NCI-H526 (cell line): Measurements from ENCODE around the gene GATAD1.
"Not testable (repeated sequence)": the region's sequence is repeated elsewhere in the genome, so short reads cannot be mapped to it uniquely, and the experiment has no call there.

Experiments
- DNase-seq, 2 experiments: peaks; one replicate each; lab custom pipeline; 2025; lab: John Stamatoyannopoulos, UW

Gene GATAD1, protein sequence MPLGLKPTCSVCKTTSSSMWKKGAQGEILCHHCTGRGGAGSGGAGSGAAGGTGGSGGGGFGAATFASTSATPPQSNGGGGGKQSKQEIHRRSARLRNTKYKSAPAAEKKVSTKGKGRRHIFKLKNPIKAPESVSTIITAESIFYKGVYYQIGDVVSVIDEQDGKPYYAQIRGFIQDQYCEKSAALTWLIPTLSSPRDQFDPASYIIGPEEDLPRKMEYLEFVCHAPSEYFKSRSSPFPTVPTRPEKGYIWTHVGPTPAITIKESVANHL

DNA sequence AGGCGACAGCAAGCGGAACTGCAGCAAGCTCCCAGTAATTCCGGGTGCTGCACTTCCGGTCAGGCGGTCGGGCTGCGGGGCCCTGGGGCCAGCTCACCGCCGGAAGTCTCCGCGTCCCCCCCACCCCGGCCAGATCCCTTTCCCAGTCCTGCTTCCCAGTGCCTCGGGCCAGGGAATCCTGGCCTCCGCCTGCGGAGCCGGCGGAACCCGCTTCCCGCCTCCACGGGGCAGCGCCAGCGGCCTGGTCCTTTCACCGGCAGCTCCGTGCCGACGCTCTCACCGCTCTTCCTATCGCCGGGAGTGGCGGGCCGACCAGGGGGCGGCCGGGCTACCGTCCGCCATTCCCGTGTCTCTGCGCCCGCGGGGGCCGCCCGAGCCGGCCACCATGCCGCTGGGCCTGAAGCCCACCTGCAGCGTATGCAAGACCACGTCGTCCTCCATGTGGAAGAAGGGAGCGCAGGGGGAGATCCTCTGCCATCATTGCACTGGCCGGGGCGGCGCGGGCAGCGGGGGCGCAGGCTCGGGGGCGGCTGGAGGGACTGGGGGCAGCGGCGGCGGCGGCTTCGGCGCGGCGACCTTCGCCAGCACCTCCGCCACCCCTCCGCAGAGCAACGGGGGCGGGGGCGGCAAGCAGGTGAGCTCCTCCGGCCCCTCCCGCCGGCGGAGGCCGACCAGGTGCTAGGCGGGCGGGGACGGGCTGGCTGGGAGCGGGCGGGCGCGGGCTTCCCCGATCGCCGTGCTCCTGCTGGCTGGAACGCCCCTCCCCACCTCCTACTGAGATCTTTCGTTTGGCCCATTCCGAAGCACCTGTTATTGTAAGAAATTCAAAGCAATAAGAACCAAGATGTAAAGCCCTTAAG lies at the start of gene GATAD1:
Gene GATAD1, plus strand, starts transcription at position 138 of the 860 bp plus-strand sequence. Its CDS starts 248 bp downstream, at position 386.
- peak; percentile 93 to 98 for DNase-seq

- DNase-seq = no peak
Observed at GRCh38 chr7:92397542-92397941, 49.7 kb upstream of the GATAD1 start.

- DNase-seq = no peak
Observed at GRCh38 chr7:92400013-92400412, 47.3 kb upstream of the GATAD1 start.

- no peak for DNase-seq
Observed at GRCh38 chr7:92402920-92403759, 44.1 kb upstream of the GATAD1 start.

DNA sequence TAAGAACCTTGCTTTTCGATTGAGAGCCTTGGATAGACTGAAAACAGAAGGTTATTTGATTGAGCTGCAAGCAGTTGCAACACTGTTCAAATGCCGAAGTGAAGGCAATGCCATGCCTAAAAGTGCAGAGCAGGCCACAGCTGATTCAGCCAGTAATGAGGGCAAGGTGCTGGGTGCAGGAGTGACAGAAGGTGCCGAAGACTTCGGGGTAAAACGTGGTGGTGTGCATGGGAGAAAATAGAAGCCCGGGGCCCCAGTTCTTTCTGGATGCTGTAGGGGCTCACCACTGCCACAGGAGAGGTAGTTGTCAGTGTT lies 43.6 kb upstream of the GATAD1 start:
- DNase-seq = no peak

GRCh38 chr7:92404170-92404614 lies 43.1 kb upstream of the GATAD1 start:
- DNase-seq = no peak

DNA sequence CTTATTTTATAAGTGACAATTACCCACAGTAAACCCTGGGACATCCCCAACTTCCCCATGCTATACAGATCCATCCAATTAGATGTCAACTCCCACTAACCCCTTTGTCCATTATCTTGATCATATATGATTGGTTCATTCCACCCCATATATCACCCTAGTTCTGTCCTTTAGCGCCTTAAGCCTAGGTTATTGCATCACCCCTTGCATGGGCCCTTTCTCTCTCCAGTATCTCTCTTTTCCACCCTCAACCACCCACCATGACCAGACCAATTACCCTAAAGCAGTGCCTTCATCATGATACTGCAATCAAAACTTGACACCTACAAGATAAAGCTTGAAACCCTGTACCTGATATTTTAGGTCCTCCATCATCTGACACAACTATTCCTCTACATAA lies 37.9 kb upstream of the GATAD1 start:
- DNase-seq = no peak

- not testable (repeated sequence) for DNase-seq
Observed at GRCh38 chr7:92410162-92410561, 37.1 kb upstream of the GATAD1 start.

DNA sequence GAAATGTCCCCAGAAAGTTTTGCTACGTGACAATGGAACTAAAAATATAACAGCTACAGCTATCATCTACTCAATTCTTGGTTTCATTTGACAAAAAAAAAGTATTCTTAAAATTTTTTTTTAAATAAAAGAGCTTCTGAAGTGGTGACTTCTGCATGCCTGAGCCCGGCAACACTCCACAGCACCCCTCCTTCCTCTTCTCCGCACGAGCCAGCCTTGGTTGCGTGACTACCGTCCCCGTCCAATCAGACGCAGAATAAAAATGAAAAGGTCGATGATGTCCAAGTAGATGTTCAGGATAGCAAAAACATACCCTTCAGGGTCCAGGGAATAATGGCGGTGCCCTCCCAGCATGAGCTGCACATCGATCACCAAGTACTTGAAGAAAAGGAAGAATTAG lies 34.5 kb upstream of the GATAD1 start:
- no peak for DNase-seq

GRCh38 chr7:92413550-92413949 lies 33.7 kb upstream of the GATAD1 start:
- DNase-seq = no peak

- no peak for DNase-seq
Observed at GRCh38 chr7:92415225-92415624, 32.1 kb upstream of the GATAD1 start.

- DNase-seq = peak in 1 of 2 experiments; percentile 33
Observed at GRCh38 chr7:92417913-92418312, 29.4 kb upstream of the GATAD1 start.

- no peak for DNase-seq
Observed at GRCh38 chr7:92421676-92422435, 25.4 kb upstream of the GATAD1 start.

DNA sequence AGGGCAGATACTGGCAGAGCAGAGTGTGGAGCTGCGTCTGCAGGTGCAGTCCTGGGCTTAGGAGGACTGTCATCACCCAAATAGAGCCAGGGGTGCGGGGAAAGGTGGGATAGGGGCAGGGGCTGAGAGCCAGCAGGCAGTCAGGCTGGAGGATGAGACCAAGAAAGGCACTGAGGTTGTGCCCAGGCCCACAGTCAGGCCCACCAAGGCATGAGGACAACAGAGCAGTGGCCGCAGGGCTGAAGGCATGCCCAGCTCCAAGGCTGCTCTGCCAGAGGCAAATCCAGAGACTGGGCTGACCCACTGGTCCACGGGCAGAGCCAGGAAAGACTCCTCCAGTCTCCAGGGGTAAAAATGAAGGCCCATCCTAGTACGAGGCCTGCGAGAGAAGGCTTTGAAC lies 24.4 kb upstream of the GATAD1 start:
- DNase-seq = no peak

DNA sequence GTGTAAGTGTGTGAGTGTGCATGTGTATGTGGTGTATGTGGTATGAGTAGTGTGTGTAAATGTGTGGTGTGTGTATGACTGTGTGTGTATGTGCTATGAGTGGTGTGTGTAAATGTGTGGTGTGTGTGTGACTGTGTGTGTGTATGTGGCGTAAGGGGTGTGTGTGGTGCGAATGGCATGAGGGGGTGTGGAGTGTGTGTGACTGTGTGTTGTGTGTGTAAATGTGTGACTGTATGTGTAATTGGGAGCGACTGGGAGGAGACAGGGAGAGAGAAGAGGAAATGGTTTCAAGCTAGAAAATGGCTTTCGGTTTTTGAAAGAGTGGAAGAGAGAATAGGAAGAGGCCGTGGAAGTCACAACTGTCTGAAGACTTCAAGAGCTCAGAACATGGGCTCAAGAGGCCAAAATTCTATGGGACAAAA lies 23.6 kb upstream of the GATAD1 start:
- DNase-seq = no peak

DNA sequence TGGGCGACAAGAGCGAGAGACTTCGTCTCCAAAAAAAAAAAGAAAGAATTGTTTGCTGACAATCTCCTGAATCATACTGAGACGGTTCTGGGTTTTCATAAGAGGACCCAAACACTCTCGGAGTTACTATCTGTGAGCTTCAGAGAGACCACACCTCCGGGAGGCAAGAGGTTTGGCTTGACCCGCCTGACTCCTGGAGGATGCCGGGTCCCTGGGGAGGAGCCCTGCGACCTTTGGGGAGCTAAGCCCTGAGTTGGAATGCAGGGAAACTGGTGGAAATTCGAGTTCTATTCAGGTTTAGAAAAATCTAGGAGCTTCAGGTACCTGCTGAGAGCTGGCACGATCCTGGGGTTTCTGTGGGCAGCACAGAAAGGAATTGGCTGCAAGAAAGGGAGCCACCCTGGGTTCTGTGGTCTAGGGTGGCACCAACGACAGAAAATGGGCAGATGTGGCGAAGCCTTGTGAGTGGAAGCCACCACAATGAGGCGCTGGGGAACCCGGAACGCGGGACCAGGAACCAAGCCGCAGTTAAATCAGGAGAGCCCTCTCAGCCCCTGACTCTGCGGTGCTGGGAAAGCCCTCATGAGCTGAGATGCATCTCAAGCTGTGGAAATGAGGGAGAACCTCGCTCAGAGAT lies 21.9 kb upstream of the GATAD1 start:
- no peak for DNase-seq

DNA sequence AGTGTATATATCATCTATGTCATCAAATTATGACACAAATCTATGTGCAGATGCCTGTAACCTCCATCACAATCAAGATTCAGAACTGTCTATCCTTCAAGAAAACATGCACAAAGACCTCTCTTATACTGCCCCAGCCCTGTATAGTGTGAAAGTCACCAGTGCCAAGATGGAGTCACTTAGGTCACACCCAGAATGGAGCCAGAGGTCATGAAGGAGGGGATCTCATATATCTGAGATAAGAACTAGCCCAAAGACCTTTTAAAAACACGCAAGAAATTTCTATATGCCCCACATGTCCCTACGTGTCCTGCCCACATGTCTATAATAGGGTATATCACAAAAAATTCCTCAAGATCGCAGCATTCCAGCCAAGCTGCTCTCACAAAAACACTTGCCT lies 20.1 kb upstream of the GATAD1 start:
- DNase-seq = no peak

- DNase-seq = no peak
Observed at GRCh38 chr7:92432299-92432946, 14.9 kb upstream of the GATAD1 start.

DNA sequence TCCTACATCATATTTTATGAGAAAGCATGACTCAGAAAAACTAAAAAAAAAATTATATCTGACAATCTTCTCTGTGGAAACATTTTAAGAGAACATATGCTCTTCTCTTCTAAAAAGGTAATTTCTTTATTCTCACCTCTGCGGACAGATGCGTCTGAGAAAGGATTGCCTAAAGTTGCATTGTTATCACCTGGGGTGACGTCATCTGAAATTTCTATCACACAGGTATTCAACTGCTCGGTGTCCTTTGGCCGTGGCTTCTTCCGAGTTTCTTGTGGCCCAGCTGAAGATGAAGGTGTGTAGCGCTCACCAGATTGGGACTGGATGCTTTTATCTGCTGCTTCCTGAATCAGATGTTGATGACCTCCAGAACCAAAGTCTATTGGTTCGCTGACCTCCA lies 14.3 kb upstream of the GATAD1 start:
- no peak for DNase-seq

GRCh38 chr7:92435542-92435941 lies 11.7 kb upstream of the GATAD1 start:
- no peak for DNase-seq
